ENCODE data around the gene ZFP36L1. TPM values are rescaled to one million over a fixed set of nuclear protein-coding genes. Genes with fewer than 3 reads are reported as not detected.

ZFP36L1 gene
- total and polyA plus RNA-seq, 9 of the 15 experiments (the other 6 are each of a cell fraction or from before 2014, with no cell fraction given) = 1.3 to 26.6 (median 3.7) TPM

- TF ChIP-seq POLR2G (IDR thresholded peaks at IDR 0.05; ENCODE audit: low read depth, low read length) = peak; percentile 90
- TF ChIP-seq HDAC1 (IDR thresholded peaks at IDR 0.05) = peak in 1 of 2 experiments; percentile 38; a peak in 1 of 4 replicates
- TF ChIP-seq PHF8 (IDR thresholded peaks at IDR 0.05; ENCODE audit: borderline replicate concordance, low read length) = peak; percentile 76; the same call in 1 of the 2 replicates
- TF ChIP-seq FUS (optimal IDR thresholded peaks at IDR 0.05; ENCODE audit: low read depth, low read length) = peak; percentile 59
- peak; percentile 52; the same call in 1 of the 2 replicates for TF ChIP-seq DMBX1 (CRISPR knock-in tag; IDR thresholded peaks at IDR 0.05; ENCODE audit: borderline replicate concordance)
- TF ChIP-seq GABPB1 (CRISPR knock-in tag; IDR thresholded peaks at IDR 0.05) = peak; percentile 81
- peak; percentile 14; the same call in 1 of the 2 replicates for TF ChIP-seq TEAD4 (IDR thresholded peaks at IDR 0.05; ENCODE audit: low read length)
- TF ChIP-seq TEAD4 (CRISPR knock-in tag; IDR thresholded peaks at IDR 0.05; ENCODE audit: borderline replicate concordance) = peak; percentile 15; the same call in 1 of the 2 replicates
- TF ChIP-seq ESRRA (IDR thresholded peaks at IDR 0.05; ENCODE audit: borderline replicate concordance, low read depth) = peak; percentile 11; the same call in 1 of the 2 replicates
- peak; percentile 94 for TF ChIP-seq ELF1 (tag; IDR thresholded peaks at IDR 0.05)
- TF ChIP-seq ETV5 (CRISPR knock-in tag; IDR thresholded peaks at IDR 0.05; ENCODE audit: low read depth) = peak; percentile 85
- TF ChIP-seq ZNF592 (IDR thresholded peaks at IDR 0.05) = 0 out of 2 replicates have a peak, but pooled peaks have one; percentile 31
- no peak for TF ChIP-seq MCM7 (IDR thresholded peaks at IDR 0.05)
- TF ChIP-seq GABPA (tag; conservative IDR thresholded peaks at IDR 0.05; ENCODE audit: low read depth) = peak; percentile 80
- TF ChIP-seq ARNT (IDR thresholded peaks at IDR 0.05) = no peak
- TF ChIP-seq RB1 (IDR thresholded peaks at IDR 0.05; ENCODE audit: low read depth) = peak; percentile 81
- TF ChIP-seq SAFB (IDR thresholded peaks at IDR 0.05; ENCODE audit: borderline replicate concordance, low read depth, low read length) = 0 out of 2 replicates have a peak, but pooled peaks have one; percentile 14
- TF ChIP-seq IRF2 (CRISPR knock-in tag; IDR thresholded peaks at IDR 0.05) = no peak
- TF ChIP-seq YY1 (IDR thresholded peaks at IDR 0.05; ENCODE audit: borderline replicate concordance in 1 of 3, control insufficient read depth in 1 of 3, extremely low read depth in 1 of 3, insufficient read depth in 3 of 3, insufficient read length in 1 of 3, insufficient replicate concordance in 2 of 3, low read depth in 1 of 3, low read length in 2 of 3) = peak in 1 of 3 experiments; percentile 56
- peak; percentile 53; the same call in 1 of the 2 replicates for TF ChIP-seq POLR2AphosphoS5 (IDR thresholded peaks at IDR 0.05; ENCODE audit: control insufficient read depth, insufficient read depth, low read depth, low read length)
Measured at GRCh38 chr14:68795597-68796417, 2.9 kb upstream of the ZFP36L1 start (continued).
